ENCODE measurements around the gene CPSF3. TPM values are rescaled to one million over a fixed set of nuclear protein-coding genes. Genes with fewer than 3 reads are reported as not detected.

CPSF3 gene
- total RNA-seq, 1 donor from 2014 or later: 60.4 TPM

- no peak for TF ChIP-seq CTCF (IDR thresholded peaks at IDR 0.05; ENCODE audit: unreplicated experiment)
- H3K9me3 Mint-ChIP-seq (ENCODE audit: low read depth): no peaks in the 10 kb centered on the region
- H3K4me3 Mint-ChIP-seq (ENCODE audit: low read depth): no peak overlapping the region
- DNase-seq (ENCODE audit: low spot score, unreplicated experiment): no peak
- H3K4me1 Mint-ChIP-seq (ENCODE audit: low read depth): peaks cover 13% of the 10 kb centered on the region
- no peaks in the 10 kb centered on the region for H3K27me3 Mint-ChIP-seq
- H3K27ac Mint-ChIP-seq: no peak overlapping the region
- peaks cover 8% of the 10 kb centered on the region for H3K36me3 Mint-ChIP-seq (ENCODE audit: insufficient read depth)
Measured at GRCh38 chr2:9410108-9410507, 13.3 kb upstream of the CPSF3 start.

- peak overlapping the region; percentile 67 for H3K27ac Mint-ChIP-seq
- H3K9me3 Mint-ChIP-seq (ENCODE audit: low read depth): no peaks in the 10 kb centered on the region
- no peak for DNase-seq (ENCODE audit: low spot score, unreplicated experiment)
- H3K4me3 Mint-ChIP-seq (ENCODE audit: low read depth): no peak overlapping the region
- H3K4me1 Mint-ChIP-seq (ENCODE audit: low read depth): peaks cover 2% of the 10 kb centered on the region
- no peak for TF ChIP-seq CTCF (IDR thresholded peaks at IDR 0.05; ENCODE audit: unreplicated experiment)
- H3K27me3 Mint-ChIP-seq: no peaks in the 10 kb centered on the region
- peaks cover 6% of the 10 kb centered on the region for H3K36me3 Mint-ChIP-seq (ENCODE audit: insufficient read depth)
Measured at GRCh38 chr2:9412781-9413180, 10.7 kb upstream of the CPSF3 start.

- Mint-ChIP-seq H3K9me3 (ENCODE audit: low read depth) (no peaks in the 10 kb centered on the region), H3K4me1 (ENCODE audit: low read depth) (no peaks in the 10 kb centered on the region), H3K36me3 (ENCODE audit: insufficient read depth) (peaks cover 6% of the 10 kb centered on the region), H3K27me3 (no peaks in the 10 kb centered on the region), H3K4me3 (ENCODE audit: low read depth) (no peak overlapping the region), H3K27ac (no peak overlapping the region)
- TF ChIP-seq CTCF (IDR thresholded peaks at IDR 0.05; ENCODE audit: unreplicated experiment): no peak
- DNase-seq (ENCODE audit: low spot score, unreplicated experiment): no peak
Measured at GRCh38 chr2:9415516-9416169, 7.8 kb upstream of the CPSF3 start.

GRCh38 chr2:9416267-9416961, 7.0 kb upstream of the CPSF3 start:
- TF ChIP-seq CTCF (IDR thresholded peaks at IDR 0.05; ENCODE audit: unreplicated experiment): no peak
- H3K4me3 Mint-ChIP-seq (ENCODE audit: low read depth): no peak overlapping the region
- no peak for DNase-seq (ENCODE audit: low spot score, unreplicated experiment)
- no peaks in the 10 kb centered on the region for H3K4me1 Mint-ChIP-seq (ENCODE audit: low read depth)
- H3K36me3 Mint-ChIP-seq (ENCODE audit: insufficient read depth): peaks cover 6% of the 10 kb centered on the region
- no peaks in the 10 kb centered on the region for H3K27me3 Mint-ChIP-seq
- peak overlapping the region; percentile 32 for H3K27ac Mint-ChIP-seq
- no peaks in the 10 kb centered on the region for H3K9me3 Mint-ChIP-seq (ENCODE audit: low read depth)

- DNase-seq (ENCODE audit: low spot score, unreplicated experiment): no peak
- no peaks in the 10 kb centered on the region for H3K9me3 Mint-ChIP-seq (ENCODE audit: low read depth)
- TF ChIP-seq CTCF (IDR thresholded peaks at IDR 0.05; ENCODE audit: unreplicated experiment): no peak
- H3K27ac Mint-ChIP-seq: no peak overlapping the region
- H3K4me1 Mint-ChIP-seq (ENCODE audit: low read depth): peaks cover 3% of the 10 kb centered on the region
- H3K27me3 Mint-ChIP-seq: peaks cover 2% of the 10 kb centered on the region
- H3K36me3 Mint-ChIP-seq (ENCODE audit: insufficient read depth): peaks cover 5% of the 10 kb centered on the region
- no peak overlapping the region for H3K4me3 Mint-ChIP-seq (ENCODE audit: low read depth)
Measured at GRCh38 chr2:9416962-9417316, 6.5 kb upstream of the CPSF3 start.
